Measurements from ENCODE around the gene STH.

STH gene

DNA sequence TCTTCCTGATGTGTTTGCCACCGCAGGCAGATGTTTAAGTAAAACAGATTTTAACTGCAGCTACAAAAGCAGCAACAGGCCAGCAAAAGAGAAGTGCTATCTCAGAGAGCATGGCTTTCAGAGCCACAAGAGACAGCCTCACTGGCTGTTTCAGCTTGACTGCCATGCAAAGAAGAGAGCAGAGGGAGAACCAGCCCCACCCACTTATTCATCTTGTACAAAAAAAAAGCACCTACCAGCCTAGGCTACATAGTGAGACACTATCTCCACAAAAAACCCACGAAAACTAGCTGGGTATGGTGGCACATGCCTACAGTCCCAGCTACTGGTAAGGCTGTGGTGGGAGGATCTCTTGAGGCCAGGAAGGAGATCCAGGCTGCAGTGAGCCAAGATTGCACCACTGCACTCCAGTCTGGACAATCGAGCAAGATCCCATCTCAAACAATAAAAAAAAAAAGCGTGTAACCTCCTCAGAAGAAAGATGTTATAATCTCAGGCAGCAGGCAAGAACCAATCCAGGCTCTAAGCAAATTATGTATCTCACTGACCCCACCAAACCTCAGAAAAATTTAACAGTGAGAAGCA lies 30.0 kb downstream of the STH start:
- no peak for DNase-seq

DNA sequence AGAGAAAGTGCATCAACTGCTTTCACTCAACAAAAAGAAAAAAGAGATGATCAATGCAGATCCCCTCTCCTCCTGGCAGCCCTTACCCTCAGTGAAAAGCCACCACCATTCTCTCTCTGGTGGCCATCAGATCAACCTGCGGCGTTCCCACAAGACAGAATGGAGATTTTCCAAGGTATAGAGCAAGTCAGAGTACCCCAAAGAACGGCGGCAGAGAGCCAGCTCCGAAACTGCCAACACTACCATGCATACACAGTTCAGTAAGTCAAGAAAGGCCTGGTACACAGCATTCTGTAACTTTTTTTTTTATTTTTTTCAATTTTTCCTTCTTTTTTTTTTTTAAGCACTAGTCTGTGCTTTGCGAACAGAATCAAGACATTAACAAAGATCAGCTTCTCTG lies 30.6 kb downstream of the STH start:
- DNase-seq: no peak

DNA sequence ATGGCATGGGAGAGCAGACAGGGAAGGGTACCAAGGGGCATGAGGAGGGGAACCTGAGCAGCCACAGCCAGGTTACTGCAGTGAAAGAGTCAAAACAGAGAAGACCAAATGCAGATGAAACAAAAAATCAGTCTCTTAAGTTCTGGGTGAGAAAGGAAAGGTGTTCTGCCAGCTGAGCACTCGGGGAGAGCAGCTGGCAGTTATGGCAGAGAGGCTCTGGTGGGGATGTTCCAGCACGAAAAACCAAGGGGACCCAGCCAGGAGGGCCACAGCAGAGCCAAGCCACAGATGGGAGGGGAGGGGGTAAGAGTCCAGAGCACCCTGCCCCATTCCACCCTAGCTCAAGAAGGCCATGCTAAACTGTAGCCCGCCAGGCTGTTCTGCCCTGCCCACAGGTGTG lies 31.7 kb downstream of the STH start:
- DNase-seq: no peak

DNA sequence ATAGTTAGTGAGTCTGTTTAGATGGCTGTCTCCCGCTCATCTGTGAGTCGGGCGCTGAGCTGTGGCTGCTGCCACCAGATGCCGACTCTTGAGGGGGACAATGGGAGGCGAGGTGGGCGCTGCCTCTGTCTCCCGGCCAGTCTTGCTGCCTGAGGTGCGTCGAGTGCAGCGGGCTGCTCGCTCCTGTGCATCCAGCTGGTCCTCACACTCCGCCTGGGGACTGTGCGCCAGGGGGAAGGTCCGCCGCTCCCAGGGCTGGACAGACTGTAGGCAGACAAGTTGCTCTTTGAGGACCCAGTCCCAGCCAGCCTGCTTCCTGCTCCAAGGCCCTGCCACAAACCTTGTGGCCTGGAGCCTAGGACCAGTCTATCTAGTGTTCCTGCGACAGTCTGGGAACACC lies 32.4 kb downstream of the STH start:
- DNase-seq: no peak

DNA sequence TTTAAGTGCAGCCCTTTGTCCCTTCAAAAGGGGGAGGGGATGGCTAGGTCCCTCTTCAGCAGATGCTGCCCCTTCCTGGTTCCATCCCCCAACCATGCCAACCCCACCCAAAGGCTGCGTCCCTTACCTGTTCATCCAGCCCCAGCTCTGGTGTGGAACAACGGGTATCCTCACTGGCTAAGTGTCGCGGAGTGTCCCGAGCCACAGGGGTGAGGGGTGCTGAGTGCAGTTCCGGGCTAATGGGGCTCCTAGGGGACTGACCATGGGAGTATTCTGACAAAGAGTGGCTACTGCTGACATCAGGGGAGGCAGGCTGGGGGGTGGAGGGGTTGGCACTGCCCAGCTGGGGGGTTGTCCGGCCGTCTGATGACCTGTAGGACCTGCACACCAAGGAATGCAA lies 32.9 kb downstream of the STH start:
- no peak for DNase-seq

DNA sequence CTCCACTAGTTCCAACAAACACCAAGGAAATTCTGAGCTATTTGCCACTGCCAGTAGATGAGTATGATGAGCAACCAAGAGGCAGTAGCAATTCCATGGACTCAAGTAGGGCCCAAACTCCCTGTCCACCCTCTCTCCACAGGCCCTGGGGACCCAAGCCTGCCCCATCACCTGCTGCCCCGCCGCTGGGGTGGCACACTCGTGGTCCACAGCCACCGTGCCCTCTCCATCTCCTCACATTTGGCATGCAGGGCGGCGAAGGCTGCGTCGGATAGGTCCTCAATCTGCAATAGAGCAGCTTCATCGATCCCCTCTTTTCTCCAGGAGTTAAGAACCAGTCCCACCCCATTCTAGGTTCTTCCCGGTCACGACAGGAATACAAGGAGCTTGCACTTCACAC lies 33.9 kb downstream of the STH start:
- DNase-seq: no peak

DNA sequence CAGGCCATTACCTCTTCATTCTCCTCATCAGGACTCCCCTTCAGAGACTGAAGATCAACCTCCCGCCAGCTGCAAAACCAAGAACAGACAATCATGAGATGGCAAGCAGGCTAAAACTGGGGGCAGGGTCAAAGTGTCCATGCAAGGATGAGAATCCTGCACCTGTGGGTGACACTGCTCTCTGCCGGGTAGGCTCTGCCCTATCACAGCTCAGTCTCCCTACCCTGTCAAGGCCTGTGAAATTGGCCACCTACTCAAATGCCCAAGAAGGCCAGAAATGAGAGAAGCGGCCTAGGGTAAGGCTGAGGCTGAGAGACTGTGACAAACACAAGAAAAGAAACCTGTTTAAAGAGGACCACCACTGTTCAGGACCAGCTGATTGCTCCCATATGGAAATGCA lies 34.3 kb downstream of the STH start:
- no peak for DNase-seq

DNA sequence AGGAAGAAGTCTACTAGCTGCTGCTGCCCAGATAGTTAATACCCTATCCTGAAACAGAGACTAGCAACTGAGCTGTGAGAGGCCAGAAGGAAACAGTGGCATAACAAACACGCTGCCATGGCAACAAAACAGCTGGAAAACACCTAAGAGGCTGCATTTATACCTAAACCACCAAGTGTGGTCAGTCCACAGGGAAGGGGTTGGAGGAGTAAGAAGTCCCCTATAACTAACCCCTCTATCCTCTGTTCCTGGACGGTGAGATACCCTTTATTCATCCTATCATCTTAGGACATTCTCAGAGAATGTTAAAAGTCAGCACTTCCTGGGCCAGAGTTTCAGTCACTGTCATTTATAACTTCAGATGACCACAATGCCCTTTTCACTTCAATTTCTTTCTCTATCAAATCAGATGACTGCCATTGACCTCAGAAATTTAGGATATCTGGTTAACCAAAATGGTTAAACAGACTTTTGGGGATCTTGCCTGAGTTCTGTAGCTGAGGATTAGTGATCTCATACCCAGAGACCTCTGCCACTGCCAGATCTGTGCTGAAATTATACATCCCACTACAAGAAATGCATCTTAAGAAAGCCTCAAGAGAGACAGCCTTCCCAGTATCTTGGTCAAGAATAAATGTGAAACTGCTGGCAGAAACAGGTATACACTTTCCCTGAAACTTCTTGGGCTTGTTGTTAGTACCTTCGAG lies 36.2 kb downstream of the STH start:
- no peak for DNase-seq

DNA sequence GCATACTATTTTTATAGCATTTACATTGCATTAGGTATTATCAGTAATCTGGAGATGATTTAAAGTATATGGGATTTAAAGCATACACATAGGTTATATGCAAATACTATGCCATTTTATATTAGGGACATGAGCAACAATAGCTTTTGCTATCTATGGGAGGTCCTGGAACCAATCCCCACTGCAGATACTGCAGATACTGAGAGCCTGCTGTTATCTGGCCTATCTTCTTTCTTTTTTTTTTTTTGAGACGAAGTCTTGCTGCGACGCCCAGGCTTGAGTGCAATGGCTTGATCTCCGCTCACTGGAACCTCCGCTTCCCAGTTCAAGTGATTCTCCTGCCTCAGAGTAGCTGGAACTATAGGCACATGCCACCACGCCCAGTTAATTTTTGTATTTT lies 37.4 kb downstream of the STH start:
- no peak for DNase-seq

DNA sequence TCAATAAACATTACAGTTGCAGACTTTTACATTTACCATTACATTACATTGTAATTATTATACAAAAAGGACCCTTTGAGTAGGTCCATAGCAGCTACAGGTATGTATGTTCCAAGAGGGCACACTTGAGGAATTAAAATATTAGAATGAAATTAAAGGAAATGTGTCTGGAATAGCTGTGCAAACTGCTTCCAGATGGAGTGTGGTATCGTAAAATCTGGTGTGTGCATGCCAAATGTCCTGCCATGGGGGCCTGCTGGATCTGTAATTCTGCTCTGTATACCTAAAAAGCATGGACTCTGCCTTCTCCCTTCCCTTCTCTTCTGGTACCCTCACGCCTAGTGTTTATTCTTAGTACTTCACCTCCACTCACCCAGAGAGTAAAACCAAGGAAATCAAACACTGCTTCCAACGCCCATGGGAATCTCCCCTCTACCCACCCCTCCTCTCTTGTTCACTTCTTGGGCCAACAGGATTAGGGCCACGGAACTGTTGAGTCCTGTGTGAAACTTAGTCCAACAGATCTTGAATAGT lies 38.7 kb downstream of the STH start:
- no peak for DNase-seq

DNA sequence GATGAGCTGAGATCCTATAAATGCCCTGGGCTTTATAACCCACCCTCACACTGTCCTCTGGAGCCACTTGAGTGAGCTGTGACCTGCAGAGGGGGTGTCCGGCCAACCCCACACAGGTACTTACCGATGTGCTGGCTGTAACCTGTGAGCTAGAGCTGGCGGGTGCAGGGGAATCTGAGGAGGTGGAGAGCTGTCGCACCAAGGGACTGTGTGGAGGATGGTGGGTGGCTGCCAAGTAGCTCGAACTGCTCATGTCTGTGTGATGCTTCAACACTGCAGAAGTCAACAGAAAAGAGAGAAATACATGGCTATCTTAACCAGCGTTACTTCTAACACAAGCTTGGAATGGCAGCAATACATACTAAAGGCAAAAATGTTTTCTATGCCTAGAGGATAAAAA lies 39.4 kb downstream of the STH start:
- no peak for DNase-seq

DNA sequence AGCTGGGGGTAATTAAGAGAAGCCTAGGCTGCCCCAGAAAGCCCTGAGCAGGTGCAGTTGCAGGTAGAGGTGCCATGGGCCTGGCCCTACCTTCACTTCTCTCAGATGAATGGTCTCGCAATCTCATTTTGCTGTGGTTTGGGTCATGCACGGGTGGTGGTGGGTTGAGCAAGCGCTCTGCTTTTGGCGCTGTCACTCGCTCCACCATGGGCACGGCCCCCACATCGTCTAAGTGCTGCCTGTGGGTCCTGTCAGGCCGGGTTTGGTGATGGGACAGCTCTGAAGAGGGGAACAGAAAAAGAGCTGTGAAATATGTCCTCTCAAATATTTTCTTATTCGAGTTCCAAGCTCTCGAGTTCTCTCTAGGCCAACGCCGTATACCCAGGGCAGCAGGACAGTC lies 39.9 kb downstream of the STH start:
- DNase-seq: no peak

DNA sequence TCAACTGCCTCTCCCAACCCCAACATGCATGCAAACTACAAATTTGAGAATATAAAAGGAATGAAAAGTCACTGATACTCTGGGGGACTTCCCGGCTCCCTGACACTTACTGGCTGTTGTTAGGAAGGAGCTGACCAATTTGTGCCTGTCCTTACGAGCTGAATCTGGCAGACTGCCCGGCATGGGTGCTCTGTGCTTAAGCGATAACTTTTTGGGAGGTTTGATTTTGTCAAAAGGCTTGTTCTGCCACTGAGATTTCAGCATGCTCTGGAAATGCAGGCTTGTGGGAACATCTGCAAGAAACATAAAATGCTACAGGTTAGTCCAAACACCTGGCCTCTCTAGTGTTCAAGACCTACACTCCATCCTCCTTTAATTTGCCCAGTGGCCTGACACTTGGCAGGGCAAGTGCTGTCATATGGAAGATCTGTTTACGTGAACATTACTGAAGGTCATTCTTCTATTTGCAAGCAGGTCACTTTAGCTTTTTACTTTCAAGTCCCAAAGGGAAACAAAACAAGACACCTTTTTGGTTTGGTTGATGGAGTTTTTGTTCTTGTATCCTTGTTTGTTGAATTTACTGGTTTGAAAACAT lies 40.6 kb downstream of the STH start:
- no peak for DNase-seq

DNA sequence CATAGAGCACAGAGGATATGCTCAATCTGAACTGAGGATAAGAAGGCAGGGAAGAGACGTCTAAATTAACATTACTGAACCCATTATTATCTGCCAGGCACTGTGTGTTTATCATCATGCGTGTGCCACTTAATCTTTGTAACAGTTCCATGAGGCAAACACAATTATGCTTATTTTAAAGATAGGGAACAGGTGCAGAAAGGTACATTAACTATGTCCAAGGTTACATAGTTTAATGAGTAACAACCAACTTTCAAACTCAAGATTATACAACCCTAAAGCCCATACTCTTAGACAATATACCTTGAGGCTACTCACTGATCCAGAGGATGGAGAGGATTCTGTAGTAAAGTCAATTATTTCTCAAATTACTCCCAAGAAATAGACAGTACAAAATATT lies 43.2 kb downstream of the STH start:
- DNase-seq: no peak

DNA sequence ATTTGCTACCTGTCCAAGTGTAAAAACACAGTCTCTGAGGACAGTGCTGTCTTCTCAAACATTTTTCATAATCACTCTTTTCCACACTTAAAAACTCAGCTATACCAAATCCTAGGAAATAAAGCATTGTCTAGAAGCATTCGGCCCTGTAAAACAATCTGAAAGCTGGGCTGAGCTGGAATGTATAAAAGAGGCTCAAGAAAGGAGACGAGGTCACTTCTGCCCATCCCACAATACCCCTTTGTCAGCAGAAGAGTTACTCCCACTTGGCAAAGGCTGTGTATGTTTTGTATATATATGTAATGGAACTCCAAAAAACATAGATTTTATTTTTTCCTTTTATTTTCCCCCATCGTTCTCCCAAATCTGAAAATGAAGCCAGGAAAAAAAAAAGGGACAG lies 43.9 kb downstream of the STH start:
- DNase-seq: no peak

DNA sequence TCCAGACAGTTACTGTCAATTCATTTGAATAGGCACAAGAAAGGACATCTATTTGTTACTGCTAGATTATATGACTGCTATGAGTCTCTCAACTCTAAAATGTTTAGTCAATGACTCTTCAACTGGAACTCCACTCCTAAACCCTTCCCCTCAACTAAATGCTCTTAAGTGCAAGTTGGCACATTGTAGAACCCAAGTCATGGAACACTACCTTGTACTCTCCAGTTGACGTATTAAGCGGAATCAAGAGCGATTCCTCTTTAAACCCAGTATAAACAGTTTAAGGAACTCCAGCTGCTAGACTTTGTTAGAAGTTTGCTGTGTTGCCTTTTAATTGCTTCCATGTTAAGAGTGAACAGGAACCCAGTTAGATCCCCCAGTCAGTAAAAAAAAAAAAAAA lies 44.6 kb downstream of the STH start:
- DNase-seq: no peak

DNA sequence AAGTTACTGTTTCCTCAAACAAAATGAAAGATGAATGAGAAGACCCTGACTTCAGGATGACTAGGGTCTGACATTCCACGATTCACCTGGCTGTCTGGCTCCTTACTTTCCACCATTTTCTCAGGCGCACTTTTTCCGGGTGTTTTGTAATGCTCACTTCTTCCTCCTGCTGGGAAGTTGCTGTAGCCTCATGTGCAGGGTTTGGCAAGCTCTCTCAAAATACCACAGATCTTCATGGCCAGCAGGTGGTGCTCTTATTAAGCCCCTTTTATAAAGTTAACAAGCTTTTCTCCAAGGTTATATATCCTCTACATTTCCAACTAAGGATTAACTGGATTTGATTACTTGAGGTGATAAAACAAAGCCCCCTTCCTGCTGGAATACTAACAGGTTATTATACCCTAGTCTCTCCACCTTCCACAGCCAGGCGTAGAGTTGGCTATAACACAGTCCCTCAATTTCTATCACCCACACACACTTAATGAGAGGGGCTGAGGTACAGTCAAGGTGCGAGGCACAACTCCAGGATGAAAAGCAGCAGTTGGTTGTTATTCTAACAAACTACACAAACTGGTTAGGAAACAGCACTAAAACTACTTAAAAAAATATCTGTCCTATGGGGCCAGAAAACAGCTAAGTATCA lies 45.4 kb downstream of the STH start:
- DNase-seq: peak; percentile 71

DNA sequence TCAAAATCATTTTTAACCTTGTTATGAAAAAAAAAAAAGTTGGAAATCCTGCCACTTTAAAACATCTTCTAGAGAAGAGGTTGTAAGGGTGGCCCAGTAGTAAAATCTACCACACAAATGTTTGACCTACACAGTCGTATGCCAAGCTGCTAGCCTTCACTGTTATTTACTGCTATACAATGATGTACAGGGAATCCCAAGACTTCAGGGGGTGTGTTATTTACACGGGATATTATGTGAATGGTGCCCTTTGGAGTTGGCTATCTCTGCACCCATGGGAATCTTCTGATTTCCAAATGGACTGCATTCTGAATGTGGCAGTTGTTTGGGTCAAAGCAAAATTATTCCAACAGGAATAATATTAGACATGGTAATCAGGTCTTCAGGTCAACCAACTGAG lies 45.9 kb downstream of the STH start:
- DNase-seq: no peak

DNA sequence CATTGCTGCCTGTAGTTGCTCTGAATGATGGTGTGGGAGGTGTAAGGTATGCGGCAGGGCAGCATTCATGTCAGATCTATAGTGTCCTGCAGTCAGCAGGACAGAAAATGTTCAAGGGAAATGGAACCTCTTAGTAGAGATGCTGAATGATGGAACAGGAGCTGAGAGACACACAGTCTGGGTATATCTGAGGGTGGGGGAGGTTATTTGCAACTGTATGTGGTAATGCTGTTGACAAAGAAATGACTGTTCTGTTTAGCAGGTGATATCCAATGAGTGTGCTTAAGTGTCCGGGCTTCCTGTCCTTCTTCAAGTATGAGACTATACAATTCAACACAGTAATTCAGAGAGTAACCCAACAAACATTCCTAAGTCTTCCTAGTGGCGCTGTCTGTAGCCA lies 46.6 kb downstream of the STH start:
- DNase-seq: no peak

DNA sequence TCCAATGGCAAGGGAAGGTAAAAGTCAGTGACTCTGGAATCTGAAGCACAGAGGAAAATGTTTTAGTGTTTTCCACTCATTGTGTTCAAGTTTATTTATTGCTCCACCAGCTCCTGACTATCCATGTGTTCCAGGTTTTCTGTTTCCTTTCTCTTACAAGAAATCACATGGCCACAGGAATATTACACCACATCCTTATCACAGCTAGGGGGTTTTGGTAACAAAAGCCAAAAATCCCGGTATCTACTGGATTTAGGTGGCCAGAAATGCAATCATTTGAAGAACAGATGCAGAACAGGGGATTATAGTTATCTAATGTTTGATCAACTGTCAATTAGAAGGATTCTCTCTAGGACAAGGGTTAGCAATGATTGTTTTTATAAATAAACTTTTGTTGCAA lies 47.9 kb downstream of the STH start:
- no peak for DNase-seq

DNA sequence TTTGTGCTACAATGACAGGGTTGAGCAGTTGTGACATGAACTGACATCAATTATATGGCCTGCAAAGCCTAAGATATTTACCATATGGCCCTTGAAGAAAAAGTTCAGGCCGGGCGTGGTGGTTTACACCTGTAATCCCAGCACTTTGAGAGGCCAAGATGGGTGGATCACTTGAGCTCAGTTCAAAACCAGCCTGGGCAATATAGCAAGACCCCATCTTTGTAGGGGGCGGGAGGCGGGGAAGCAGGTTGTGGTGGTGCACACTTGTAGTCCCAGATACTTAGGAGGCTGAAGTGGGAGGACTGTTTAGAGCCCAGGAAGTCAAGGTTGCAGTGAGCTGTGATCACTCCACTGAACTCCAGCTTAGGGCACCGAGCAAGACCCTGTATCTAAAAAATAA lies 48.3 kb downstream of the STH start:
- DNase-seq: no peak

DNA sequence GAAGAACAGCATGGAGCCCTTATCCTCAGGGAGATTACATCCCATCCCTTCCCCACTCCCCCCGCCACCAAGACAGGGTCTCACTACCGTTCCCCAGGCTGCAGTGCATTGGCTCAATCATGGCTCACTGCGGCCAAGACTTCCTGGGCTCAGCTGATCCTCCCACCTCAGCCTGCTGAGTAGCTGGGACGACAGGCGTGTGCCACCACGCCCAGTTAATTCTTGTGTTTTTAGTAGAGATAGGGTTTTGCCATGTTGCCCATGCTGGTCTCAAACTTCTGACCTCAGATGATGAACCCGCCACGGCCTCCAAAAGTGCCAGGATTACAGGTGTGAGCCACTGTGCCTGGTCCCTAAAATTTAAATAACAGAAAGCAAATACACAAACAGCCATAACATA lies 48.8 kb downstream of the STH start:
- no peak for DNase-seq
